ENCODE results near the gene RAD9A.

- TF ChIP-seq JUND (IDR thresholded peaks at IDR 0.05), result no peak
- TF ChIP-seq EP300 (IDR thresholded peaks at IDR 0.05; ENCODE audit: borderline replicate concordance in 1 of 2, low read depth in 1 of 2, low read length in 1 of 2), result no peak
- no peak for TF ChIP-seq CTCF (IDR thresholded peaks at IDR 0.05)
- TF ChIP-seq YY1 (IDR thresholded peaks at IDR 0.05; ENCODE audit: low read depth), result no peak
- no peak for TF ChIP-seq RAD21 (IDR thresholded peaks at IDR 0.05; ENCODE audit: low read length)
- TF ChIP-seq MAX (IDR thresholded peaks at IDR 0.05; ENCODE audit: low read depth), result no peak
- TF ChIP-seq MXI1 (IDR thresholded peaks at IDR 0.05; ENCODE audit: low read depth, low read length), result no peak
- no peak for TF ChIP-seq POLR2AphosphoS5 (IDR thresholded peaks at IDR 0.05; ENCODE audit: low read depth, low read length)
- no peak for TF ChIP-seq GABPA (IDR thresholded peaks at IDR 0.05; ENCODE audit: low read depth)
- TF ChIP-seq SMC3 (IDR thresholded peaks at IDR 0.05; ENCODE audit: low read depth, low read length), result no peak
- TF ChIP-seq FOXJ3 (CRISPR knock-in tag; IDR thresholded peaks at IDR 0.05), result no peak
Observed at GRCh38 chr11:67435031-67435726, 43.4 kb downstream of the RAD9A start.
